GM19467 (cell line): Measurements from ENCODE around the gene SLC35B4.
A peak's percentile ranks its signal among the peaks of the same experiment; 100 is the strongest.

ENCODE experiments used
- ATAC-seq: cut with Tn5 transposase; IDR thresholded peaks from one replicate; pipeline ENCODE4 v1.9.1; 2021; ENCODE audit warnings: mild to moderate bottlenecking, moderate library complexity; ENCODE audit not compliant: unreplicated experiment

Gene SLC35B4

GRCh38 chr7:134293002-134293740, 23.6 kb downstream of the SLC35B4 start:
- ATAC-seq, result peak; percentile 100

DNA sequence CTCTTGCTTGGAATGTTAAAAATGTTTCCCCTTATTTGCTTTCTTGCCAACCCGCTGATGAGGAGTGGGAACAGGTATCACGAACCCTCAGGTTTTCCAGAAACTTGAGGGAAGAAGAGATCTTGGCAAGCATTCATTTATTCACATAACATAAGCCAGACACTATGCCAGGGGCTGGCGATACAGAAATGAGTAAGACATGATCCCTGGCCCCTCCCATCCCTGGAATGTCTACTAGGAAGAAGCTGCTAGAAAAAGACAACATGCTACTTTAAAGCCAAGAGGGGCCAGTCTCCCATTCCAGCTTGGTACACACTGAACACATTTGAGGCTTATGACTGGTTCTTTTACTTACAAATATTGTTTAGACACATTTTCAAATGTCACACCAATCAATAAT, 26.4 kb downstream of the SLC35B4 start:
- ATAC-seq, result no peak

GRCh38 chr7:134289841-134290240, 26.9 kb downstream of the SLC35B4 start:
- no peak for ATAC-seq

DNA sequence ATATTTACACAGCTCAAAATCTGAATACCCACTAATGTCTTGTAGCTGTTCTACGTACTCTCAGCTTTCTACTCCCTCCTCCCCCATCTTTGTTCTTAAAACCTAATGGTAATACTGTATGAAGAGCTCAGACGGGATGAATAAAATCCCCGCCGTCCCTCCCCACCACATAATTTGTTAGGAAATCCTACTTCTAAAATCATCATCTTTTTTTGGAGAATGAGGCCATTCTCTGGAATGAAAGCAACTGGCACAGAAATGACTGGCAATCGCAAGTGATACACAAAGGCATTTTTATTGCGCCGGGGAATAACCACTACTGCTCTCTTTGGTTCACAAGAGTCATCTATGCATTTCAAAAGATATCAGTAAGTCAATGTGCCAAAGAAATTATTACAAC, 27.3 kb downstream of the SLC35B4 start:
- ATAC-seq, result no peak

DNA sequence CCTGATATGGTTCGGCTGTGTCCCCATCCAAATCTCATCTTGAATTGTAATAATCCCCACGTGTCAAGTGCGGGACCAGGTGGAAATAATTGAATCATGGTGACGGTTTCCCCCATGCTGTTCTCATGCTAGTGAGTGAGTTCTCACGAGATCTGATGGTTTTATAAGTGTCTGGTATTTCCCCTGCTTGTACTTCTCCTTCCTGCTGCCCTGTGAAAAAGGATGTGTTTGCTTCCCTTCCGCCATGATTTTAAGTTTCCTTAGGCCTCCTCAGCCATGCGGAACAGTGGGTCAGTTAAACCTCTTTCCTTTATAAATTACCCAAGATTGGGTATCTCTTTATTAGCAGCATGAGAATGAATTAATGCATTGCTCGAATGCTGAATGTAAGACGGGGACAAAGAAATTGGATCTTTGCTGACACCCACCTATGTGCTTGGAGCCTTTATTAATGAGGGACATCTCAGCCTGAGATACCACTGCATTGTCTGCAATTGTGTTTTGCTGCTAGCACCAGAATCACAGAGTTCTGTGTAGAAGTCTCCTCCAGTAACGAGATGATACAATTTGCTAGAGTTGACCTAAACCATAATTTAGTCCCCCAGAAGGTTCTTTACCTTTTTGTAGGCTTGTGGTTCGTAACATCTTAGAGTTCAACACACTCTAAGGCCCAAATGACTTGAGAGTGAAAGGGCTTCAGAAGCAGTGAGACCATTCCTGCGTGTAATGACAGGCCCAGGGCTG, 28.6 kb downstream of the SLC35B4 start:
- no peak for ATAC-seq

DNA sequence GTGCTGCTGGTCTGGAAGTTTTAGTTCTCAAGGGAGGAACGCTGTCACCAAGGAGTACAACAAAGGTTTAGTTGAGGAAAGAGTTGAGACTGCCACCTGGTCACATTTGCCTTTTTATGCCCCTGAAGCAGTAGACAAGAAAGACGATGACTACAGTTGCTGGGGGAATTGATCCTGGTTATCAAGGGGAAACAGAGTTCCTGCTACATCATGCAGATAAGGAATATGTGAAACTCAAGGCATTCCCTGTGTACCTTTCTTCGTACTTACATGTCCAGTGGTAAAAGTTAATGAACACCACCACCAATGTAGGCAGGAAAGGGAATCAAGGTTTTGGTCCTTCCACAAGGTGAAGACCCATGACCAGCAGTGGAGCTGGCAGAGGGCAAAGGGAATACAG, 31.8 kb downstream of the SLC35B4 start:
- no peak for ATAC-seq

GRCh38 chr7:134284011-134284410, 32.7 kb downstream of the SLC35B4 start:
- ATAC-seq, result no peak

DNA sequence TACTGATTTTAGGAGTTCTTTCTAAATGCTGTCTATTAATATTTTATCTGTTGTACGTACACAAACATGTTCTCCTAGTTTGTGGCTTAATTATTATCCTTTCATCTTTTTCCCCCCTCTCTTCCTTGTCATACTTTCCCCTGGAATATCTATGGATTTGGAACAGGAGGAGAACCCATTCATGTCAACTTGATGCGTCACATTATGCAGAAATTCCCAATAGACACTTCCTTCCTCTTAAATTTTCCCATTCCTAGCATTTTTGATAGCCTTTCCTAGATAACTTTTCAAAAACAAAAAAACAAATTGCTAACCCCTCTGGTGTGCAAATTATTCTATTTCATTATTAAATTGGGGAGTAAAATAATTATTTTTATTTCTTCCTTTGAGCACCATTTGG, 36.2 kb downstream of the SLC35B4 start:
- no peak for ATAC-seq

DNA sequence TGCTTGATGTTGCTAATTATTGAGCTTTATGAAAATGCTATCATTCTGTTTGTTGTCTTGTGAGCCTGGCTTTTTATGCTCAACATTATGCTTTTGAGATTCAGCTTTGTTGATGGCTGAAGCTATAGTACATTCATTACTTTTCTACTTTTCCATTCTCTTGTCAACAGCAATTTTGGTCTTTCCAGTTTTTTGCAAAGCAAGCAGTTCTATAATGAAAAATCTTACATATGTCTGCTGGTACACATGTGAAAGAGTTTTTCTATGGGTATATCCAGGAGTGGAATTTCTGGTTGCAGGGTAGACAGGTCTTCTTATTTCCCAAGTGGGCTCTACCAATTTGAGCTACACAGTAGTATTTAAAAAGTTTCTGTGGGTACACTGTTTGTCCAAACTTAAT, 36.8 kb downstream of the SLC35B4 start:
- ATAC-seq, result no peak

- ATAC-seq, result no peak
These were observed 37.4 kb downstream of the SLC35B4 start for GRCh38 chr7:134279336-134279735.

- ATAC-seq, result no peak
These were observed 38.1 kb downstream of the SLC35B4 start for GRCh38 chr7:134278502-134279153.

GRCh38 chr7:134276951-134277350, 39.8 kb downstream of the SLC35B4 start:
- ATAC-seq, result no peak

- ATAC-seq, result no peak
These were observed 54.4 kb downstream of the SLC35B4 start for GRCh38 chr7:134262322-134262721.

GRCh38 chr7:134255814-134256213, 60.9 kb downstream of the SLC35B4 start:
- ATAC-seq, result no peak

- ATAC-seq, result no peak
These were observed 62.4 kb downstream of the SLC35B4 start for GRCh38 chr7:134254311-134254710.

GRCh38 chr7:134248196-134248595, 68.5 kb downstream of the SLC35B4 start:
- no peak for ATAC-seq

GRCh38 chr7:134246761-134247160, 70.0 kb downstream of the SLC35B4 start:
- ATAC-seq, result no peak

DNA sequence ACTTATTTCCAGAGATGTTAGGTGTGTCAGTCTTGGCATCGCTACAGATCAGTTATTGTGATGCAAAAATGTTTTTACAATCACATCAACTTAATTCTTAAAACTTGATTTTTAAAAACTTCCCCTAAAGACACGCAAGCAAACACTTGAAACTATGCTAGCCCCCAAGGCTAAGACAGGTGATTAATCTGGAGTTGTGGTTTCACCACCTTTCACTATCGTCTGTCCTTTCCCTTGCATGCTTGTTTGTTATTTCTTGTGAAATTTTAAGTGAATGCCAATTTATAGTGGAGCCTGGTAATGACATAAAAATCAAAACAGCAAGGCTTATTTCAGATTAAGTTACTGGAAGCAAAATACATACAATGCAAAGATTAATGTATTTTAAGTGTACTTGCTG, 70.4 kb downstream of the SLC35B4 start:
- ATAC-seq, result no peak

DNA sequence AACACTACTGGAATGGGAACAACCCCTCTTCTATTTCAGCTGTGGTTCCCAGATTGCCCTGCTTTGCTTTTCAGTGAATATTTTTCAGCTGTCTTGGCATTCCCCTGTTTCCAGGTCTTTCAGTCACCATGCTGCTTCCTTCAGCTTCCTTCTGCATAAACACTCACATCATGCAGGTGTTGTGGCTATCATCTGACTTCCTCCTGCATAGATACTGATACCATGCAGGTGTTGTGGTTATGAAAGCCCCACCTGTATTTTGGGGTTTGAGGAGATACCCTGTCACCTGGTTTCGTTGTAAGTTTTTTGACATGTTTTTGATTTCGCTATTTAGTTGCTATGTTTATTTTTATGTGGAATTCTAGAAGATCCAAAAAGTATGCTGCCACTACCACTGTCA, 71.5 kb downstream of the SLC35B4 start:
- no peak for ATAC-seq
